ENCODE data around the gene ADAM12.

ADAM12 gene

DNA sequence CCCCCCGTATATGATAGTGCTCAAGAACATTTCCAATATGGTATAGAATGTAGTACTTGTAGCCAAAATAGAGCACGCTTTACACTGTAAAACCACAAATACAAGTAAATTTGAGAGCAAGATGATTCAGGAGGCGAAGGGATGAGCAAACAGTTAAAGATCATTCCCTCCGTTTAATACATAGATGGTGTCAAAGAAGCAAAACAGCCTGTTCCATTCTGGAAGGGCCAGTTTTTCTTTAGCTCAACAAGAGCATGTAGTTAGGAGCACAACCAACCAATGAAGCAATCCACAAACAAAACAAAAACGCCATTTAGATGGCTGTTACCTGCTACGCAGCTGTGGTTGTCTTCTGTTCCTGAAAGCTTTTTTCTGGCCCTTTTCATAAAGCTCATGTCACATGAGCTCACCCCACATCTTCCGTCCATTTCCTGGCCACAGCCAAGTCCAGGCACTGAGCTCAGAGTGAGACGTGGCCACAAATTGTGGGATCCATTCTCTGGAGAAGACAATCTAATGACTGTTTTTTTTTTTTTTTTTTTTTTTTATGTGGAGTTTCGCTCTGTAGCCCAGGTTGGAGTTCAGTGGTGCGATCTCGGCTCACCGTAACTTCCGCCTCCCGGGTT is 306.3 kb downstream of the ADAM12 start:
- H3K4me3 ChIP-seq (ENCODE audit: low read depth, low read length): no peak overlapping the region
- DNase-seq (ENCODE audit: low read depth): peak; percentile 22
- TF ChIP-seq, protein P1, sequence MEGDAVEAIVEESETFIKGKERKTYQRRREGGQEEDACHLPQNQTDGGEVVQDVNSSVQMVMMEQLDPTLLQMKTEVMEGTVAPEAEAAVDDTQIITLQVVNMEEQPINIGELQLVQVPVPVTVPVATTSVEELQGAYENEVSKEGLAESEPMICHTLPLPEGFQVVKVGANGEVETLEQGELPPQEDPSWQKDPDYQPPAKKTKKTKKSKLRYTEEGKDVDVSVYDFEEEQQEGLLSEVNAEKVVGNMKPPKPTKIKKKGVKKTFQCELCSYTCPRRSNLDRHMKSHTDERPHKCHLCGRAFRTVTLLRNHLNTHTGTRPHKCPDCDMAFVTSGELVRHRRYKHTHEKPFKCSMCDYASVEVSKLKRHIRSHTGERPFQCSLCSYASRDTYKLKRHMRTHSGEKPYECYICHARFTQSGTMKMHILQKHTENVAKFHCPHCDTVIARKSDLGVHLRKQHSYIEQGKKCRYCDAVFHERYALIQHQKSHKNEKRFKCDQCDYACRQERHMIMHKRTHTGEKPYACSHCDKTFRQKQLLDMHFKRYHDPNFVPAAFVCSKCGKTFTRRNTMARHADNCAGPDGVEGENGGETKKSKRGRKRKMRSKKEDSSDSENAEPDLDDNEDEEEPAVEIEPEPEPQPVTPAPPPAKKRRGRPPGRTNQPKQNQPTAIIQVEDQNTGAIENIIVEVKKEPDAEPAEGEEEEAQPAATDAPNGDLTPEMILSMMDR (IDR thresholded peaks at IDR 0.05; ENCODE audit: control insufficient read depth, extremely low read depth, insufficient read depth): no peak

GRCh38 chr10:126080879-126081411 is 307.3 kb downstream of the ADAM12 start:
- no peak overlapping the region for H3K4me3 ChIP-seq (ENCODE audit: low read depth, low read length)
- no peak for DNase-seq (ENCODE audit: low read depth)
- TF ChIP-seq, protein P1 (IDR thresholded peaks at IDR 0.05; ENCODE audit: control insufficient read depth, extremely low read depth, insufficient read depth): no peak

GRCh38 chr10:126080291-126080825 is 307.9 kb downstream of the ADAM12 start:
- no peak for DNase-seq (ENCODE audit: low read depth)
- TF ChIP-seq, protein P1 (IDR thresholded peaks at IDR 0.05; ENCODE audit: control insufficient read depth, extremely low read depth, insufficient read depth): no peak
- no peak overlapping the region for H3K4me3 ChIP-seq (ENCODE audit: low read depth, low read length)

GRCh38 chr10:126075009-126075408 is 313.3 kb downstream of the ADAM12 start:
- no peak for DNase-seq (ENCODE audit: low read depth)

DNA sequence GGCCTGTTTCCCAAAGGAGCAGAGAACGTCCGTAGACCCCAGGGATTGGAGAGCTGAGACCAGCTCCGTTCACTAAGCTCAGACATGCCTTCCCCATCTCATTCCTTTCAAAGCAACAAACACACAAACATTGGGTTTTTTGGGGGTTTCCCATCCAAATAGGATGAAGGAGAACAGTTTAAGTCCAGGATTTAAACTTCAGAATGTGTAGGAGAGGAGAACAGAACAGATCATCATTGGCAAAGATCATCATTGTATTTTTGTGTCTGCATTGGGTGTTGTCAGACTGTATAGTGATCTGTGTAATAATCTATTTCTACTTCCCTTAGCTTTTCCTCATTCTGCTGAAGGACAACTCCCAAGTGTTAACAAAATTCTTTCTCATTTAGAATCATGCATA is 314.0 kb downstream of the ADAM12 start:
- TF ChIP-seq, protein P1 (IDR thresholded peaks at IDR 0.05; ENCODE audit: control insufficient read depth, extremely low read depth, insufficient read depth): no peak
- DNase-seq (ENCODE audit: low read depth): no peak
- no peak overlapping the region for H3K4me3 ChIP-seq (ENCODE audit: low read depth, low read length)

More at GRCh38 chr10:126075009-126075408, 313.3 kb downstream of the ADAM12 start:
- TF ChIP-seq, protein P1 (IDR thresholded peaks at IDR 0.05; ENCODE audit: control insufficient read depth, extremely low read depth, insufficient read depth): no peak
- no peak overlapping the region for H3K4me3 ChIP-seq (ENCODE audit: low read depth, low read length)

DNA sequence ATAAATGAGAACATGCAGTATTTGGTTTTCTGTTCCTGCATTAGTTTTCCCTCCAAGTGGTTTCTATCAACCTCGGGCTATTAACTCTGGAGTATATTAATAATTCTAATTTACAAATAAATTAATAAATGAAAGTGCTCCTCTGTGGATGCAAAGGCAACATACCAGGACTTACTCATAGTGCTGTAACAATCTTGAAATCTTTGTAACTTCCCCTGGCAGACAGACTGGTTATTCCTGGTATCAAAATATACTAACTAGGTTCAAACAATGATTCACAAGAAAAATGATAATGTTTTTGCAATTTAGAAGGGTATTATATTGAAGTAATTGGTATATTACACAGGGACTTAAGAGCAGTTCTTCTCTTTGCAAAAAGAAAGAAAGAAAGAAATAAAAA is 314.7 kb downstream of the ADAM12 start:
- TF ChIP-seq, protein P1 (IDR thresholded peaks at IDR 0.05; ENCODE audit: control insufficient read depth, extremely low read depth, insufficient read depth): no peak
- DNase-seq (ENCODE audit: low read depth): no peak
- H3K4me3 ChIP-seq (ENCODE audit: low read depth, low read length): no peak overlapping the region

Data from LNCaP clone FGC (cell line).